ENCODE data around the gene LRMDA. TPM values are rescaled to one million over a fixed set of nuclear protein-coding genes. Genes with fewer than 3 reads are reported as not detected.

The LRMDA gene
- total RNA-seq, 4 donors from 2014 or later = 9.8 to 18.6 (median 15.8) TPM

- Histone ChIP-seq H3K4me3 (no peak overlapping the region), H3K27ac (no peak overlapping the region), H3K9me3 (no peaks in the 10 kb centered on the region), H3K4me1 (peaks cover 0 to 4% (median 0%) of the 10 kb centered on the region in 4 donors), H3K36me3 (no peaks in the 10 kb centered on the region), H3K27me3 (no peaks in the 10 kb centered on the region)
- WGBS, 2 donors = 70 to 97% methylated on average over 4 of the region's 4 CpGs
- DNase-seq (ENCODE audit: low spot score in 2 of 2) = no peak
- TF ChIP-seq POLR2A (IDR thresholded peaks at IDR 0.05) = no peak
- TF ChIP-seq CTCF (IDR thresholded peaks at IDR 0.05) = peak in 2 of 5 experiments; percentile 51 to 65
Observed at GRCh38 chr10:75926763-75927162, 495.3 kb downstream of the LRMDA start.

GRCh38 chr10:75928231-75928630 lies 496.8 kb downstream of the LRMDA start:
- H3K27ac ChIP-seq = no peak overlapping the region
- no peaks in the 10 kb centered on the region for H3K36me3 ChIP-seq
- H3K4me3 ChIP-seq = no peak overlapping the region
- TF ChIP-seq CTCF (IDR thresholded peaks at IDR 0.05) (no peak), EP300 (IDR thresholded peaks at IDR 0.05) (no peak), POLR2A (IDR thresholded peaks at IDR 0.05) (no peak)
- no peaks in the 10 kb centered on the region for H3K27me3 ChIP-seq
- peaks cover 0 to 4% (median 0%) of the 10 kb centered on the region in 4 donors for H3K4me1 ChIP-seq
- no peak for DNase-seq (ENCODE audit: low spot score in 2 of 2)
- WGBS, 2 donors = 96% methylated on average over 6 of the region's 6 CpGs
- no peaks in the 10 kb centered on the region for H3K9me3 ChIP-seq

GRCh38 chr10:75929630-75930161 lies 498.3 kb downstream of the LRMDA start:
- no peaks in the 10 kb centered on the region for H3K36me3 ChIP-seq
- H3K27ac ChIP-seq = no peak overlapping the region
- no peaks in the 10 kb centered on the region for H3K4me1 ChIP-seq
- no peaks in the 10 kb centered on the region for H3K9me3 ChIP-seq
- no peak for TF ChIP-seq EP300 (IDR thresholded peaks at IDR 0.05)
- TF ChIP-seq CTCF (IDR thresholded peaks at IDR 0.05) = no peak
- no peaks in the 10 kb centered on the region for H3K27me3 ChIP-seq
- no peak overlapping the region for H3K4me3 ChIP-seq
- 85 to 86% methylated on average over 2 of the region's 2 CpGs for WGBS, 2 donors
- DNase-seq (ENCODE audit: low spot score in 2 of 2) = no peak

GRCh38 chr10:75932921-75933320 lies 501.5 kb downstream of the LRMDA start:
- Histone ChIP-seq H3K27ac (no peak overlapping the region), H3K4me3 (no peak overlapping the region), H3K36me3 (no peaks in the 10 kb centered on the region), H3K27me3 (no peaks in the 10 kb centered on the region), H3K4me1 (no peaks in the 10 kb centered on the region), H3K9me3 (no peaks in the 10 kb centered on the region)
- DNase-seq (ENCODE audit: low spot score in 2 of 2) = no peak
- no peak for TF ChIP-seq POLR2A (IDR thresholded peaks at IDR 0.05)
- TF ChIP-seq EP300 (IDR thresholded peaks at IDR 0.05) = no peak
- no peak for TF ChIP-seq CTCF (IDR thresholded peaks at IDR 0.05)
- WGBS, 2 donors = 90 to 92% methylated on average over 3 of the region's 3 CpGs

GRCh38 chr10:75935240-75935639 lies 503.8 kb downstream of the LRMDA start:
- DNase-seq (ENCODE audit: low spot score in 2 of 2) = no peak
- no peak overlapping the region for H3K4me3 ChIP-seq
- WGBS, 2 donors = 72 to 80% methylated on average over 3 of the region's 3 CpGs
- no peaks in the 10 kb centered on the region for H3K9me3 ChIP-seq
- H3K27me3 ChIP-seq = no peaks in the 10 kb centered on the region
- H3K27ac ChIP-seq = no peak overlapping the region
- TF ChIP-seq CTCF (IDR thresholded peaks at IDR 0.05) (no peak), POLR2A (IDR thresholded peaks at IDR 0.05) (no peak), EP300 (IDR thresholded peaks at IDR 0.05) (no peak)
- no peaks in the 10 kb centered on the region for H3K36me3 ChIP-seq
- H3K4me1 ChIP-seq = no peaks in the 10 kb centered on the region

Measured in tibial nerve (tissue), 4 donors.